Aorta (tissue), 5 donors: ENCODE data around the gene EXT2. TPM values are rescaled to one million over a fixed set of nuclear protein-coding genes. Genes with fewer than 3 reads are reported as not detected.

Experiments used
- ATAC-seq: fragments of 200-7000 bp; cut with Tn5 transposase; one replicate; pipeline ENCODE4 v1.9.1; 2022; ENCODE audit warnings: moderate library complexity; ENCODE audit not compliant: low FRiP score
- DNase-seq, 2 donors: peaks; one replicate each; pipeline ENCODE4 v3.0.0-alpha.2; 2020
- H3K27ac ChIP-seq, 2 donors: one replicate each; pipeline ENCODE4 v1.5.1; 2013; ENCODE audit warnings: low read length in 2 of 2, mild to moderate bottlenecking in 2 of 2, moderate library complexity in 2 of 2, control low read depth in 1 of 2, inconsistent platforms in 1 of 2, low read depth in 1 of 2
- H3K27me3 ChIP-seq, 2 donors: one replicate each; pipeline ENCODE4 v1.6.1; 2013; ENCODE audit warnings: control low read depth in 1 of 2, low read length in 1 of 2, mild to moderate bottlenecking in 1 of 2, moderate library complexity in 1 of 2; ENCODE audit not compliant: insufficient read depth in 2 of 2, control insufficient read depth in 1 of 2
- H3K36me3 ChIP-seq, 2 donors: one replicate each; pipeline ENCODE4 v1.6.1; 2013; ENCODE audit warnings: control low read depth in 1 of 2, low read length in 1 of 2, mild to moderate bottlenecking in 1 of 2; ENCODE audit not compliant: insufficient read depth in 2 of 2, control insufficient read depth in 1 of 2
- H3K4me1 ChIP-seq, 2 donors: one replicate each; pipeline ENCODE4 v1.6.1; 2013; ENCODE audit warnings: low read length in 2 of 2, control low read depth in 1 of 2, mild to moderate bottlenecking in 1 of 2, moderate library complexity in 1 of 2; ENCODE audit not compliant: insufficient read depth in 2 of 2, control insufficient read depth in 1 of 2
- H3K4me3 ChIP-seq, 2 donors: one replicate each; pipeline ENCODE4 v1.5.1; 2013; ENCODE audit warnings: low read length in 2 of 2, control low read depth in 1 of 2, mild to moderate bottlenecking in 1 of 2
- H3K9me3 ChIP-seq: one replicate; pipeline ENCODE4 v1.6.1; 2013; ENCODE audit warnings: mild to moderate bottlenecking, low read length; ENCODE audit not compliant: control insufficient read depth
- WGBS, 2 donors: extraction: QIAGEN DNeasy Blood & Tissue Kit; methylation state at CpG; one replicate each; pipeline ENCODE4 v1.1.7; 2013; 5-methylcytosine and 5-hydroxymethylcytosine counted together
- intact Hi-C, 2 donors: fragments of 100-400 bp; cut with DNase I; formaldehyde crosslinking; loops; one replicate each; pipeline versions ENCODE4 v1.14.2 to v1.15.0; 2022
- polyA plus RNA-seq, 2 donors: library from polyadenylated mRNA; stranded (reverse); fragments of 200-250 nt; gene quantifications; one replicate each; pipeline ENCODE4 v1.2.3, GENCODE V29; 2013
- total RNA-seq, 2 donors: library from RNA; stranded (reverse); fragmentation: NEBNext Ultra II Directional; extraction: Animal tissue kit (Norgen Biotek cat#: 25700); gene quantifications; one replicate each; pipeline ENCODE4 v1.2.1, GENCODE V29; 2021
- donor health status: healthy with polysubstance abuse.
- donor health status: Bipolar disorder and iron deficiency.
- donor health status: DM: no; HTN: no; CAD: no.
- donor health status: DM: no; HTN: no; CAD: no.
- donor health status: DM: yes; HTN: yes; CAD: no.

The EXT2 gene
- total and polyA plus RNA-seq, 4 donors = 16.0 to 69.4 (median 51.6) TPM

- 98 to 100% methylated on average over 2 of the region's 2 CpGs for WGBS, 2 donors
- no peak for DNase-seq
- no peak for ATAC-seq
Measured at GRCh38 chr11:44158384-44158783, 62.9 kb downstream of the EXT2 start.

DNA sequence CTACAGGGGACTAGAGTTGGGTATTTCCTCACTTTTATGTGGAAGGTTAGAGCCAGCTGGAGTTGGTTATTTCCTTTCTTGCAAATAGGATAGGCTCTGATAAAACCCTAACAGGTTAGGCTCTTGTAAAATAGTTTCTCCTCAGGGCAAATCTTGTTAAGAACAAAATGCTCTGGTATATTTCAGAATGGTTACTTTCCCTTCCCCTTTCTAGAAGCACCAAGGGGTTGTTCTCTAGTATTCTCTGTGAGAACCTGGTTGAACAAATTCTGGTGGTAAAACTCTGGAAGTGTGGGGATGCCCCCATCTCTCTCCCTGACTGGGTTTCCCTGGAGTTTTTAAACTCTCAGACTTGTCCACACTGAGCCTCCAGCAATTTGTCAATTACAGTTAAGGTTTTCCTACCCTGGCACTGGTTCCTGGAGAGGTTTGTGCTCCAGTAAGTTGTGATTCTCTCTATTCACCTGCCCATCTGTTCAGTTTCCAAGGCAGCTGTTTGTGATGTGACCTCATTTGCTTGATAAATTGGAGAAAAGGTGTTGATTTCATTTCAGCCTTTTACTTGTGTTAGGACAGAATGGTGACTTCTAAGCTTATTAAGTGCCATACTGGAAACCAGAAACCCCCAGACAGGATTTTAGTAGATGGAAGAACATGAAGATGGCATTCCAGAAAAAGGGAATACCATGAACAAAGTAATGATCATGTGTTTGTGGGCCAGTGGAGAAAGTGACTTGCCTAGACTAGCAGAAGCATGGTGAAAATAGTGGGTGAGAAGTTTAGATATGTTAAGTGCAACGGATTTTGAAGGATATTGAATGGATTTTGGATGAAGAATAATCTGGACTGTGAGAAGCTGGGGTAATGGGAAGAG, 64.6 kb downstream of the EXT2 start:
- Histone ChIP-seq H3K4me1 (no peaks in the 10 kb centered on the region), H3K27me3 (no peaks in the 10 kb centered on the region), H3K9me3 (no peaks in the 10 kb centered on the region), H3K36me3 (peaks cover 0 to 1% of the 10 kb centered on the region in 2 donors), H3K27ac (no peak overlapping the region), H3K4me3 (no peak overlapping the region)
- intact Hi-C loops = no loop called here
- WGBS, 2 donors = 91 to 96% methylated on average over 1 of the region's 1 CpG
- DNase-seq (no peak), ATAC-seq (no peak)

More at GRCh38 chr11:44158384-44158783, 62.9 kb downstream of the EXT2 start:
- intact Hi-C loops = no loop called here
- no peaks in the 10 kb centered on the region for H3K9me3 ChIP-seq
- H3K4me1 ChIP-seq = no peaks in the 10 kb centered on the region
- no peaks in the 10 kb centered on the region for H3K27me3 ChIP-seq
- H3K4me3 ChIP-seq = no peak overlapping the region
- H3K36me3 ChIP-seq = peaks cover 0 to 1% of the 10 kb centered on the region in 2 donors
- H3K27ac ChIP-seq = no peak overlapping the region

DNA sequence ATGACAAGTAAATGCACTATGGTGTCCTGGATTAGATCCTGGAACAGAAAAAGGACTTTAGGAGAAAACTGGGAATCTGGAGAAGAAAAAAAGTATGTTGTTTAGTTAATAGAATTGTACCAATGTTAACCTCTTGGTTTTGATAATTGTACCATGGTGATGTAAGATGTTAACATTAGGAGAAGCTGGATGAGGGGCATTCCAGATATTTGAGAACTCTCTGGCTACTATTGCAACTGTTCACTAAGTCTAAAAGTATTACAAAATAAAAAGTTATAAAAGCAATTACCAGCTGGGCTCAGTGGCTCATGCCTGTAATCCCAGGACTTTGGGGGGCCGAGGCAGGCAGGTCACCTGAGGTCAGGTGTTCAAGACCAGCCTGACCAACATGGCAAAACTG, 66.5 kb downstream of the EXT2 start:
- Histone ChIP-seq H3K9me3 (no peaks in the 10 kb centered on the region), H3K4me1 (no peaks in the 10 kb centered on the region), H3K4me3 (no peak overlapping the region), H3K27ac (no peak overlapping the region), H3K36me3 (peaks cover 0 to 1% of the 10 kb centered on the region in 2 donors), H3K27me3 (no peaks in the 10 kb centered on the region)
- DNase-seq = no peak
- no peak for ATAC-seq
- WGBS, 2 donors = 89 to 100% methylated on average over 1 of the region's 1 CpG
- intact Hi-C loops = no loop called here

- Histone ChIP-seq H3K27ac (no peak overlapping the region), H3K4me3 (no peak overlapping the region), H3K27me3 (no peaks in the 10 kb centered on the region), H3K4me1 (no peaks in the 10 kb centered on the region), H3K9me3 (no peaks in the 10 kb centered on the region), H3K36me3 (peaks cover 0 to 1% of the 10 kb centered on the region in 2 donors)
- 97 to 99% methylated on average over 2 of the region's 2 CpGs for WGBS, 2 donors
- intact Hi-C loops = no loop called here
- no peak for DNase-seq
- ATAC-seq = no peak
Measured at GRCh38 chr11:44162662-44163061, 67.2 kb downstream of the EXT2 start.

DNA sequence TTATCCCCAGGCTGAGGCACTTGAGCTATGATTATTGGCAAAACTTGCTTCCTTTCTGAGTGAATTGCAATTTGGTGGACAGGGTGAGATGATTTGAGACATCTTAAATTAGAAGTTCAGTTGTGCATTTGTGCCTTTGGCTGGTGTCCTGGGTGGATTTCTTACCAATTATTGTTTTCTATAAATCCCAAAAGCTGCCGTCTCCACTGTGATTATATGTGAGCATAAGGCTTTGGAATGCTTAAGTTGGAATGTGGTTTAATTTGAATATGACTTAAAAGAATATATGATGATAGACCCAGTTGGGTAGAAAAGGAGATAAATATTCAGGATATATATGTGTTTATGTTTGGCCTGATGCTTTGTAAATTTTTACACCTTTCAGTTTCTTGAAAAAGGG, 70.0 kb downstream of the EXT2 start:
- Histone ChIP-seq H3K4me1 (no peaks in the 10 kb centered on the region), H3K9me3 (no peaks in the 10 kb centered on the region), H3K4me3 (no peak overlapping the region), H3K27ac (no peak overlapping the region), H3K27me3 (no peaks in the 10 kb centered on the region), H3K36me3 (no peaks in the 10 kb centered on the region)
- DNase-seq = no peak
- no peak for ATAC-seq
- intact Hi-C loops = no loop called here
- 90 to 96% methylated on average over 1 of the region's 1 CpG for whole genome bisulfite sequencing, 2 donors

GRCh38 chr11:44167046-44167445, 71.6 kb downstream of the EXT2 start:
- WGBS, 2 donors = 32 to 33% methylated on average over 2 of the region's 2 CpGs

GRCh38 chr11:44171518-44171917, 76.0 kb downstream of the EXT2 start:
- Histone ChIP-seq H3K27me3 (no peaks in the 10 kb centered on the region), H3K9me3 (no peaks in the 10 kb centered on the region), H3K27ac (no peak overlapping the region), H3K4me1 (no peaks in the 10 kb centered on the region), H3K4me3 (no peak overlapping the region), H3K36me3 (peaks cover 0 to 2% of the 10 kb centered on the region in 2 donors)
- intact Hi-C loops = no loop called here
- ATAC-seq (no peak), DNase-seq (no peak)
- WGBS, 2 donors = 85 to 87% methylated on average over 4 of the region's 4 CpGs

More at GRCh38 chr11:44167046-44167445, 71.6 kb downstream of the EXT2 start:
- H3K4me3 ChIP-seq = no peak overlapping the region
- DNase-seq (no peak), ATAC-seq (no peak)
- peaks cover 0 to 2% of the 10 kb centered on the region in 2 donors for H3K36me3 ChIP-seq
- H3K9me3 ChIP-seq = no peaks in the 10 kb centered on the region
- no peak overlapping the region for H3K27ac ChIP-seq
- no peaks in the 10 kb centered on the region for H3K4me1 ChIP-seq
- H3K27me3 ChIP-seq = no peaks in the 10 kb centered on the region
- intact Hi-C loops = no loop called here

DNA sequence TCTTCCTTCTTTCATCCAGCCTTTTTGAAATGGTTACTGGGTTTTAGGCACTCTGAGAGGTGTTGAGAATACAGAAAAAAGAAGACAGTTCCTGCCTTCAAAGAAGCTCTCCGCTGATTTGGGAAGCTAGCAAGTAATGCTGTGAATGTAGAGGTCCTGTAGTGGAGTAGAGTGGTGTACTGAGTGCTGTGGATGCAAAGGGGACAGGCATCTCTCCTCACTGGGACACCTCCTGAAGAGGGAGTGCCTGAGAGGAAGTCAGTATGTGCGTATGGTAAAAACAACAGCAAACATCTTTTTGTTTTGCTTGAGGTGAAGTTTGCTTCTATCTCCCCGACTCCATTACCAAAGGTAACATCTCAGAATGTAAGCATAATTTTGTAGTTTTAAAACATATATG, 77.5 kb downstream of the EXT2 start:
- H3K4me1 ChIP-seq = no peaks in the 10 kb centered on the region
- DNase-seq (no peak), ATAC-seq (no peak)
- no peak overlapping the region for H3K4me3 ChIP-seq
- H3K27ac ChIP-seq = no peak overlapping the region
- no peaks in the 10 kb centered on the region for H3K9me3 ChIP-seq
- H3K36me3 ChIP-seq = peaks cover 0 to 2% of the 10 kb centered on the region in 2 donors
- WGBS, 2 donors = 96 to 98% methylated on average over 3 of the region's 3 CpGs
- no peaks in the 10 kb centered on the region for H3K27me3 ChIP-seq
- intact Hi-C loops = no loop called here

GRCh38 chr11:44174842-44175241, 79.4 kb downstream of the EXT2 start:
- intact Hi-C loops = no loop called here
- Histone ChIP-seq H3K27ac (no peak overlapping the region), H3K36me3 (peaks cover 0 to 2% of the 10 kb centered on the region in 2 donors), H3K9me3 (no peaks in the 10 kb centered on the region), H3K4me3 (no peak overlapping the region), H3K27me3 (no peaks in the 10 kb centered on the region), H3K4me1 (no peaks in the 10 kb centered on the region)
- WGBS, 2 donors = 84 to 96% methylated on average over 1 of the region's 1 CpG
- DNase-seq = no peak
- ATAC-seq = no peak
